ENCODE measurements around the gene PDCD1LG2.
A peak's percentile ranks its signal among the peaks of the same experiment; 100 is the strongest.

The PDCD1LG2 gene

GRCh38 chr9:5614192-5614591, 103.9 kb downstream of the PDCD1LG2 start:
- H3F3A ChIP-seq (ENCODE audit: insufficient read depth, low read length), result peaks cover 17% of the 10 kb centered on the region
- no peaks in the 10 kb centered on the region for H3K27me3 ChIP-seq (replicated peaks; ENCODE audit: insufficient read depth, low read length)
- no peak overlapping the region for H3K4me2 ChIP-seq (ENCODE audit: low read depth, low read length)
- H3K9me3 ChIP-seq (replicated peaks; ENCODE audit: insufficient read depth, low read length), result no peaks in the 10 kb centered on the region
- no peak for TF ChIP-seq CTCF (IDR thresholded peaks at IDR 0.05; ENCODE audit: low read length)
- no peak for TF ChIP-seq EZH2phosphoT487 (IDR thresholded peaks at IDR 0.05; ENCODE audit: low read length)
- TF ChIP-seq EZH2 (optimal IDR thresholded peaks at IDR 0.05; ENCODE audit: low read depth, low read length), result no peak
- H3K9ac ChIP-seq (ENCODE audit: low read length), result no peak overlapping the region
- H4K20me1 ChIP-seq (ENCODE audit: insufficient read depth, low read length), result no peaks in the 10 kb centered on the region
- no peak overlapping the region for H3K4me3 ChIP-seq (ENCODE audit: low read length)
- no peak overlapping the region for H3K27ac ChIP-seq (ENCODE audit: low read length)
- no peaks in the 10 kb centered on the region for H3K9me2 ChIP-seq (replicated peaks; ENCODE audit: insufficient read depth, low read length)
- no peak overlapping the region for H2AFZ ChIP-seq (ENCODE audit: low read length)
- no peak for DNase-seq
- peaks cover 22% of the 10 kb centered on the region for H3K4me1 ChIP-seq (ENCODE audit: low read length)
- peaks cover 5% of the 10 kb centered on the region; the same call in 1 of the 2 replicates for H3K79me2 ChIP-seq (ENCODE audit: low read length)
- no peaks in the 10 kb centered on the region for H3K36me3 ChIP-seq (replicated peaks; ENCODE audit: insufficient read depth, low read length)

- H4K20me1 ChIP-seq (ENCODE audit: insufficient read depth, low read length), result no peaks in the 10 kb centered on the region
- no peaks in the 10 kb centered on the region for H3K9me2 ChIP-seq (replicated peaks; ENCODE audit: insufficient read depth, low read length)
- H3K27me3 ChIP-seq (replicated peaks; ENCODE audit: insufficient read depth, low read length), result no peaks in the 10 kb centered on the region
- H3K9me3 ChIP-seq (replicated peaks; ENCODE audit: insufficient read depth, low read length), result no peaks in the 10 kb centered on the region
- no peak for TF ChIP-seq CTCF (IDR thresholded peaks at IDR 0.05; ENCODE audit: low read length)
- TF ChIP-seq EZH2 (optimal IDR thresholded peaks at IDR 0.05; ENCODE audit: low read depth, low read length), result no peak
- TF ChIP-seq EZH2phosphoT487 (IDR thresholded peaks at IDR 0.05; ENCODE audit: low read length), result no peak
- H3K4me1 ChIP-seq (ENCODE audit: low read length), result peaks cover 19% of the 10 kb centered on the region
- H3F3A ChIP-seq (ENCODE audit: insufficient read depth, low read length), result peaks cover 17% of the 10 kb centered on the region
- H2AFZ ChIP-seq (ENCODE audit: low read length), result no peak overlapping the region
- no peaks in the 10 kb centered on the region for H3K36me3 ChIP-seq (replicated peaks; ENCODE audit: insufficient read depth, low read length)
- H3K79me2 ChIP-seq (ENCODE audit: low read length), result peaks cover 7% of the 10 kb centered on the region
- H3K4me3 ChIP-seq (ENCODE audit: low read length), result no peak overlapping the region
- no peak overlapping the region for H3K9ac ChIP-seq (ENCODE audit: low read length)
- no peak overlapping the region for H3K4me2 ChIP-seq (ENCODE audit: low read depth, low read length)
- no peak for DNase-seq
- H3K27ac ChIP-seq (ENCODE audit: low read length), result no peak overlapping the region
Measured at GRCh38 chr9:5614985-5615384, 104.7 kb downstream of the PDCD1LG2 start.

GRCh38 chr9:5617749-5618148, 107.4 kb downstream of the PDCD1LG2 start:
- Histone ChIP-seq H4K20me1 (ENCODE audit: insufficient read depth, low read length) (no peaks in the 10 kb centered on the region), H3F3A (ENCODE audit: insufficient read depth, low read length) (peaks cover 17% of the 10 kb centered on the region), H3K4me2 (ENCODE audit: low read depth, low read length) (peak overlapping the region; percentile 49), H3K27me3 (replicated peaks; ENCODE audit: insufficient read depth, low read length) (no peaks in the 10 kb centered on the region), H3K9me2 (replicated peaks; ENCODE audit: insufficient read depth, low read length) (no peaks in the 10 kb centered on the region), H3K36me3 (replicated peaks; ENCODE audit: insufficient read depth, low read length) (no peaks in the 10 kb centered on the region), H3K79me2 (ENCODE audit: low read length) (peaks cover 24% of the 10 kb centered on the region), H3K4me1 (ENCODE audit: low read length) (peaks cover 19% of the 10 kb centered on the region), H3K4me3 (ENCODE audit: low read length) (no peak overlapping the region), H2AFZ (ENCODE audit: low read length) (no peak overlapping the region), H3K9ac (ENCODE audit: low read length) (no peak overlapping the region), H3K27ac (ENCODE audit: low read length) (peak overlapping the region; percentile 51; the same call in 1 of the 2 replicates), H3K9me3 (replicated peaks; ENCODE audit: insufficient read depth, low read length) (no peaks in the 10 kb centered on the region)
- peak; percentile 67 for DNase-seq
- TF ChIP-seq EZH2phosphoT487 (IDR thresholded peaks at IDR 0.05; ENCODE audit: low read length) (no peak), CTCF (IDR thresholded peaks at IDR 0.05; ENCODE audit: low read length) (no peak), EZH2 (optimal IDR thresholded peaks at IDR 0.05; ENCODE audit: low read depth, low read length) (no peak)
